ENCODE results near the gene SPTBN4. TPM values are rescaled to one million over a fixed set of nuclear protein-coding genes. Genes with fewer than 3 reads are reported as not detected.

Gene SPTBN4
- total and polyA plus RNA-seq, 2 of the 4 experiments (the other 2 are of a cell fraction) = 0.72 to 0.91 TPM

DNA sequence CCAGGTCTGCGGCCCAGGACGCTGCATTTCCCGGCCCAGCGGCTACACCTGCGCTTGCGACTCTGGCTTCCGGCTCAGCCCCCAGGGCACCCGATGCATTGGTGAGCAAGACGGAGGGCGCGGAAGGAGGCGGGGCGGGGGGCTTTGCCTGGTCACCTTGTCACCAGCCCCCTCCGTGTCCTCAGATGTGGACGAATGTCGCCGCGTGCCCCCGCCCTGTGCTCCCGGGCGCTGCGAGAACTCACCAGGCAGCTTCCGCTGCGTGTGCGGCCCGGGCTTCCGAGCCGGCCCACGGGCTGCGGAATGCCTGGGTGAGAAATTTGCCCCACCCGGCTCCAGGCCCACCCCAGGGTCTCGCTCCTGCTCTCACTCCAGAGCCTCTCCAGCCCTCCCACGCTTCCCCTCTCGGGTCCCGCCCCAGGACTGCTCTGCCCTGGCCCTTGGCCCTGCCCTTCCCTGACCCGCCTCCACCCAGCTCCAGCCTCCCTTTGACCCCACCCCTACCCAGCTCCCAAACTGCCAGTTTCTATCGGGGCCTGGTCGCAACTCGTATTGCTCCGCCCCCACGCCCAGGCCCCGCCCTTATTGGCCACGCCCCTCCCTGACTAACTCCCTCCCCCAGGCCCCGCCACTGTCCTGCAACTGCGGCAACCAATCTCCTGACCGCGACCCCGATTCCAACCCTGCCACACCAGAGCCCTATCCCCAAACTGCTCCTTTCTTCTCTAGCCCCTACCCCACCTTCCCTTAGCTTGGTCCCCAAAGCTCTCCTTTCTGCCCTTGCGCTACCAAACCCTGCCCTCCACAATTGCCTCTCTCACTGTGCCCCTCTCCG is 143.0 kb downstream of the SPTBN4 start:
- Histone ChIP-seq H4K91ac (ENCODE audit: insufficient read depth, low read depth, low read length) (no peak overlapping the region), H2AK9ac (replicated peaks; ENCODE audit: low read depth, low read length, poor library complexity) (peak overlapping the region; percentile 34), H3K18ac (ENCODE audit: low read depth, low read length) (no peak overlapping the region), H2AK5ac (ENCODE audit: low read depth, low read length) (no peak overlapping the region), H3K4me1 (ENCODE audit: control insufficient read depth, insufficient read depth, low read length) (peaks cover 10% of the 10 kb centered on the region; the same call in 1 of the 2 replicates), H3K36me3 (ENCODE audit: control insufficient read depth, insufficient read depth, low read length) (peaks cover 27% of the 10 kb centered on the region; the same call in 1 of the 2 replicates), H2BK120ac (ENCODE audit: low read depth, low read length) (no peak overlapping the region), H2AFZ (replicated peaks; ENCODE audit: low read length, poor library complexity) (peak overlapping the region; percentile 52), H3K23ac (ENCODE audit: low read depth, low read length) (no peak overlapping the region), H2BK20ac (ENCODE audit: low read depth, low read length) (no peak overlapping the region), H3K27ac (ENCODE audit: insufficient read depth, low read length) (no peak overlapping the region), H2BK5ac (ENCODE audit: low read depth, low read length, poor library complexity, severe bottlenecking) (no peak overlapping the region), H3K14ac (replicated peaks; ENCODE audit: low read depth, low read length) (no peak overlapping the region), H3K79me1 (ENCODE audit: low read depth in 1 of 2, low read length in 2 of 2) (peaks cover 0 to 5% of the 10 kb centered on the region in 2 experiments; a peak in 2 of 4 replicates), H3K4me3 (ENCODE audit: insufficient read depth, low read depth, low read length) (no peak overlapping the region), H3K56ac (ENCODE audit: extremely low read depth, insufficient read depth, low read length) (no peak overlapping the region), H3K27me3 (ENCODE audit: control insufficient read depth, insufficient read depth, low read length) (no peaks in the 10 kb centered on the region), H4K20me1 (ENCODE audit: insufficient read depth, low read length) (peaks cover 2% of the 10 kb centered on the region; the same call in 1 of the 2 replicates), H3K9me1 (ENCODE audit: insufficient read depth, low read length) (peaks cover 7% of the 10 kb centered on the region), H3K9ac (ENCODE audit: low read depth, low read length) (no peak overlapping the region), H2BK15ac (ENCODE audit: low read depth, low read length) (no peak overlapping the region), H3K4me2 (ENCODE audit: low read depth, low read length) (no peak overlapping the region), H3K4ac (ENCODE audit: low read depth, low read length) (no peak overlapping the region), H3K9me3 (ENCODE audit: control insufficient read depth, insufficient read depth, low read length) (no peaks in the 10 kb centered on the region), H4K8ac (ENCODE audit: low read depth in 2 of 2, low read length in 2 of 2) (no peak overlapping the region), H4K5ac (ENCODE audit: low read depth, low read length) (no peak overlapping the region)
- DNase-seq = no peak
- POLR2A ChIA-PET (ENCODE audit: unreplicated experiment) = no interaction called here
- TF ChIP-seq BHLHE40 (IDR thresholded peaks at IDR 0.05; ENCODE audit: low read depth, low read length) = no peak
- no peak for TF ChIP-seq SMC3 (IDR thresholded peaks at IDR 0.05; ENCODE audit: low read depth, low read length)
- no peak for TF ChIP-seq FOS (IDR thresholded peaks at IDR 0.05; ENCODE audit: low read depth, low read length)
- TF ChIP-seq RCOR1 (IDR thresholded peaks at IDR 0.05; ENCODE audit: insufficient replicate concordance, low read length) = no peak
- TF ChIP-seq, protein P1, sequence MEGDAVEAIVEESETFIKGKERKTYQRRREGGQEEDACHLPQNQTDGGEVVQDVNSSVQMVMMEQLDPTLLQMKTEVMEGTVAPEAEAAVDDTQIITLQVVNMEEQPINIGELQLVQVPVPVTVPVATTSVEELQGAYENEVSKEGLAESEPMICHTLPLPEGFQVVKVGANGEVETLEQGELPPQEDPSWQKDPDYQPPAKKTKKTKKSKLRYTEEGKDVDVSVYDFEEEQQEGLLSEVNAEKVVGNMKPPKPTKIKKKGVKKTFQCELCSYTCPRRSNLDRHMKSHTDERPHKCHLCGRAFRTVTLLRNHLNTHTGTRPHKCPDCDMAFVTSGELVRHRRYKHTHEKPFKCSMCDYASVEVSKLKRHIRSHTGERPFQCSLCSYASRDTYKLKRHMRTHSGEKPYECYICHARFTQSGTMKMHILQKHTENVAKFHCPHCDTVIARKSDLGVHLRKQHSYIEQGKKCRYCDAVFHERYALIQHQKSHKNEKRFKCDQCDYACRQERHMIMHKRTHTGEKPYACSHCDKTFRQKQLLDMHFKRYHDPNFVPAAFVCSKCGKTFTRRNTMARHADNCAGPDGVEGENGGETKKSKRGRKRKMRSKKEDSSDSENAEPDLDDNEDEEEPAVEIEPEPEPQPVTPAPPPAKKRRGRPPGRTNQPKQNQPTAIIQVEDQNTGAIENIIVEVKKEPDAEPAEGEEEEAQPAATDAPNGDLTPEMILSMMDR (conservative IDR thresholded peaks at IDR 0.05; ENCODE audit: low read depth, low read length) = no peak
- TF ChIP-seq POLR2A (IDR thresholded peaks at IDR 0.05; ENCODE audit: low read depth, low read length) = no peak
- TF ChIP-seq MAFK (IDR thresholded peaks at IDR 0.05; ENCODE audit: low read depth, low read length) = no peak
- intact Hi-C loops (cut with micrococcal nuclease) (no loop called here), dilution Hi-C loops (cut with HindIII; ENCODE audit: low sequenced_read_pairs, unreplicated experiment) (no loop called here), in situ Hi-C loops (cut with MboI; ENCODE audit: low sequenced_read_pairs) (loop anchor here (10.0 kb wide), 1 partner anchor 305 kb away; no protein-coding TSS in a partner anchor)
- no peak for ATAC-seq (ENCODE audit: low read depth)
- no TSS peak for BruUV-seq (replicated peaks)
- 67% methylated on average over 16 of the region's 50 CpGs; no CpG with 5 or more reads in 1 of the 2 experiments for WGBS, 2 experiments (ENCODE audit: extremely low coverage in 2 of 2, insufficient read length in 1 of 2)
- CTCF ChIA-PET = no interaction called here
